NCI-H526 (cell line): Measurements from ENCODE around the gene SLAMF6.
"Not testable (repeated sequence)": the region's sequence is repeated elsewhere in the genome, so short reads cannot be mapped to it uniquely, and the experiment has no call there.

Source experiments
- DNase-seq, 2 experiments: peaks; one replicate each; lab custom pipeline; 2025; lab: John Stamatoyannopoulos, UW

Gene SLAMF6

GRCh38 chr1:160542303-160542945 is 19.4 kb upstream of the SLAMF6 start:
- DNase-seq, result no peak

- DNase-seq, result no peak
Measured at GRCh38 chr1:160541622-160542302, 18.7 kb upstream of the SLAMF6 start.

GRCh38 chr1:160540859-160541233 is 17.8 kb upstream of the SLAMF6 start:
- DNase-seq, result no peak

GRCh38 chr1:160539990-160540858 is 17.2 kb upstream of the SLAMF6 start:
- peak in 1 of 2 experiments; percentile 23 for DNase-seq

- no peak for DNase-seq
Measured at GRCh38 chr1:160539684-160539989, 16.6 kb upstream of the SLAMF6 start.

GRCh38 chr1:160538985-160539651 is 16.1 kb upstream of the SLAMF6 start:
- peak; percentile 92 to 93 for DNase-seq

- DNase-seq, result no peak
Measured at GRCh38 chr1:160537714-160538665, 14.9 kb upstream of the SLAMF6 start.

GRCh38 chr1:160534823-160535605 is 12.0 kb upstream of the SLAMF6 start:
- DNase-seq, result peak in 1 of 2 experiments; percentile 23

- not testable (repeated sequence) for DNase-seq
Measured at GRCh38 chr1:160532557-160532813, 9.4 kb upstream of the SLAMF6 start.

GRCh38 chr1:160531809-160532556 is 8.9 kb upstream of the SLAMF6 start:
- not testable (repeated sequence) for DNase-seq

GRCh38 chr1:160529401-160529952 is 6.4 kb upstream of the SLAMF6 start:
- DNase-seq, result not testable (repeated sequence)

GRCh38 chr1:160523789-160524188 is 734 bp upstream of the SLAMF6 start:
- not testable (repeated sequence) for DNase-seq

GRCh38 chr1:160522136-160522535 is 919 bp downstream of the SLAMF6 start:
- DNase-seq, result no peak

- DNase-seq, result no peak
Measured at GRCh38 chr1:160521554-160521953, 1.5 kb downstream of the SLAMF6 start.

GRCh38 chr1:160520999-160521398 is 2.1 kb downstream of the SLAMF6 start:
- no peak for DNase-seq

GRCh38 chr1:160520582-160520981 is 2.5 kb downstream of the SLAMF6 start:
- DNase-seq, result no peak

GRCh38 chr1:160519642-160520435 is 3.2 kb downstream of the SLAMF6 start:
- DNase-seq, result no peak

- not testable (repeated sequence) for DNase-seq
Measured at GRCh38 chr1:160517519-160517918, 5.5 kb downstream of the SLAMF6 start.

GRCh38 chr1:160515908-160516307 is 7.1 kb downstream of the SLAMF6 start:
- not testable (repeated sequence) for DNase-seq
